Measurements from ENCODE around the gene GPR89A.

Gene GPR89A

DNA sequence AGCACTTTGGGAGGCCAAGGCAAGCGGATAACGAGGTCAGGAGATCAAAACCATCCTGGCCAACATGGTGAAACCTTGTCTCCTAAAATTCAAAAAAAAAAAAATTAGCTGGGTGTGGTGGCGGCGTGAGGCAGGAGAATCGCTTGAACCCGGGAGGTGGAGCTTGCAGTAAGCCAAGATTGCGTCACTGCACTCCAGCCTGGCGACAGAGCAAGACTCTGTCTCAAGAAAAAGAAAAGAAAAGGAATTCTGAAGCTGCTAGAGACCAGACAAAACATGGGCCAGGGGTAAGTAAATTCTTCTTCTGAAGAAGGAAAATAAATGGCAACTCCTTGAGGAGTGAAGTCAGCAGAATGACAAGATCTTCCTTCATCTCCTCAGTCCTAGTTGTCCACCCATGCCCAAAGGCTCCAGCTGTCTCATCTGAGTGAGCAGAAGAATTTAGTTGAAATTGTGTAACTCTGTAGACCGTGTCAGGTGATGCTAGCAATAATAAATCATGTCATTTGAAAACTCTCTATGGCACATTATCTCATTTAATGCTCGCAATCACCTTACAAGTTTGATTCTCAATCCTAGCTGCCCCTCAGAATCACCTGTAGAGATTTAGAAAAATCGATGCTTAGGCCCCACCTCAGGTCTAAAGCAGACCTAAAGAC lies 85.1 kb downstream of the GPR89A start:
- Histone ChIP-seq H3K36me3 (ENCODE audit: low read depth) (no peaks in the 10 kb centered on the region), H3K4me1 (ENCODE audit: insufficient read depth, poor library complexity, severe bottlenecking) (peaks cover 16% of the 10 kb centered on the region), H3K9me3 (ENCODE audit: severe bottlenecking) (no peaks in the 10 kb centered on the region), H3K27me3 (ENCODE audit: insufficient read depth, poor library complexity, severe bottlenecking) (no peaks in the 10 kb centered on the region), H3K4me3 (ENCODE audit: severe bottlenecking) (no peak overlapping the region), H3K27ac (ENCODE audit: poor library complexity, severe bottlenecking) (no peak overlapping the region)
- ATAC-seq (ENCODE audit: low read depth) (no peak), DNase-seq (ENCODE audit: low spot score) (no peak)
- no peak for TF ChIP-seq CTCF (IDR thresholded peaks at IDR 0.05; ENCODE audit: poor library complexity, severe bottlenecking)

DNA sequence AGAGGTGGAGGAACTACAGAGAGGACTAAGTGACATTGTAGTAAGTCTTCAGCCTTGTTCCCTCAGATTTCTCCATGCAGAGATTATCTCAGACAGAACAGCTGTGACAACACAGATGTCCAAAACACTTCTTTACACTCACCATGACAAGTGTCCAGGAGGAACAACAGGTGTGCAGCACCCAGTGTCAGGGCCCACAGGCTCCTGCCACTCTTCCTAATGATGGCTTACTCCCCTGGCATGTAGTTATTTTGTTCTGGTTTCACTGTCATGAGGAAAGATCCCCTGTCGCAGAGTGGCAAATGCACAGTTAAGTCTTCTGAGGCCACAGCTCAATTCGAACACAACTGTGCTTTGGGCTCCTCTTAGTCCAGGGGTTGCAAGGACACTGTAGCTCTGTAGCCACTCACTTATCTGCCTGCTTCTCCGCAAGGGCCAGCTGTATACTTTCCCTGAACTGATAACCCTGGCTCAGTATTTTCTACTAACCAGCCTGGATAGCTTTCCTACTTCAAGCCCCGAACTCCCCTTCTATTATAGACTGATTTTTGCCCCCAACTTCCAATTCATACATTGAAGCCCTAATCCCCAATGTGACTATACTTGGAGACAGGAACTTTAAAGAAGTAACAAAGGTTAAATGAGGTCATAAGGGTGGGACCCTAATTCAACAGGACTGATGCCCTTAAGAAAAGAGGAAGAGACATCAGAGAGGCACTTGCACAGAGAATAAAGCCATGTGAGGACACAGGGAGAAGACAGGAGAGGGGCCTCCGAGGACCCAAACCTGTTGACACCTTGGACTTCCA lies 88.2 kb downstream of the GPR89A start:
- ATAC-seq (ENCODE audit: low read depth) (no peak), DNase-seq (ENCODE audit: low spot score) (no peak)
- Histone ChIP-seq H3K4me1 (ENCODE audit: insufficient read depth, poor library complexity, severe bottlenecking) (peaks cover 7% of the 10 kb centered on the region), H3K36me3 (ENCODE audit: low read depth) (no peaks in the 10 kb centered on the region), H3K27ac (ENCODE audit: poor library complexity, severe bottlenecking) (no peak overlapping the region), H3K4me3 (ENCODE audit: severe bottlenecking) (no peak overlapping the region), H3K9me3 (ENCODE audit: severe bottlenecking) (no peaks in the 10 kb centered on the region), H3K27me3 (ENCODE audit: insufficient read depth, poor library complexity, severe bottlenecking) (no peaks in the 10 kb centered on the region)
- no peak for TF ChIP-seq CTCF (IDR thresholded peaks at IDR 0.05; ENCODE audit: poor library complexity, severe bottlenecking)

GRCh38 chr1:145696630-145696960 lies 88.8 kb downstream of the GPR89A start:
- no peak for DNase-seq (ENCODE audit: low spot score)
- Histone ChIP-seq H3K4me3 (ENCODE audit: severe bottlenecking) (no peak overlapping the region), H3K27ac (ENCODE audit: poor library complexity, severe bottlenecking) (no peak overlapping the region), H3K9me3 (ENCODE audit: severe bottlenecking) (no peaks in the 10 kb centered on the region), H3K36me3 (ENCODE audit: low read depth) (no peaks in the 10 kb centered on the region), H3K27me3 (ENCODE audit: insufficient read depth, poor library complexity, severe bottlenecking) (no peaks in the 10 kb centered on the region), H3K4me1 (ENCODE audit: insufficient read depth, poor library complexity, severe bottlenecking) (peaks cover under 1% of the 10 kb centered on the region)
- no peak for TF ChIP-seq CTCF (IDR thresholded peaks at IDR 0.05; ENCODE audit: poor library complexity, severe bottlenecking)
- no peak for ATAC-seq (ENCODE audit: low read depth)

DNA sequence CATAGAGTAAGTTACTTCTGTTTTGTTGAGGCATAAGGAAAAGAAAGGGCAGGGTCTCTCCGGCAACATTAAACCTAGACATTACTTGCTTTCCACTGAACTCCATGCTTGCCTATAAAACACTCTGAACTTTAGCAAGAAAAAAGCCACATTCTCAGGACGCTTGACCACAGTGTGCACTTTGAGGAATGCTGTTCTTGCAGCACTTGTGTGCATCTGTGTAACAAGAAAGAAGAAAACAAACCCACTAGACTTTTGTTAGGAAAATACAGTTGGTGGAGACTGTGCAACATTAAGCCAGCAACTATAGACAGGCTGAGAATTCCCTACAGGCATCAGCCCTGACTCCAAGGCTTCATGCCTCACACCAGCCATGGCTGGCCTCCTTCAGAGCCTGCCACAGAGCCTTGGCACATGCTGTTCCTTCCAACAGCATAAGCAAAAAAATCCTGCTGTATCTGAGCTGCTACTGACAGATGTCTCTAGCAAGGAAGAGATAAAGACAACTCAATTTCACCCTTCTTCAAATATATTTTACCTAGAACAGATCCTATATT lies 93.6 kb downstream of the GPR89A start:
- peaks cover 8% of the 10 kb centered on the region for H3K4me1 ChIP-seq (ENCODE audit: insufficient read depth, poor library complexity, severe bottlenecking)
- DNase-seq (ENCODE audit: low spot score) = no peak

More for the DNA sequence above, 93.6 kb downstream of the GPR89A start:
- ATAC-seq (ENCODE audit: low read depth) = no peak
- Histone ChIP-seq H3K27me3 (ENCODE audit: insufficient read depth, poor library complexity, severe bottlenecking) (no peaks in the 10 kb centered on the region), H3K4me3 (ENCODE audit: severe bottlenecking) (no peak overlapping the region), H3K27ac (ENCODE audit: poor library complexity, severe bottlenecking) (no peak overlapping the region), H3K9me3 (ENCODE audit: severe bottlenecking) (no peaks in the 10 kb centered on the region), H3K36me3 (ENCODE audit: low read depth) (no peaks in the 10 kb centered on the region)
- no peak for TF ChIP-seq CTCF (IDR thresholded peaks at IDR 0.05; ENCODE audit: poor library complexity, severe bottlenecking)
